Superior temporal gyrus (tissue), 1 donor: ENCODE data around the gene NAA38.
A peak's percentile ranks its signal among the peaks of the same experiment; 100 is the strongest.
"Not testable (repeated sequence)": the region's sequence is repeated elsewhere in the genome, so short reads cannot be mapped to it uniquely, and the experiment has no call there.

Source experiments
- DNase-seq: peaks from one replicate; pipeline ENCODE4 v3.0.0-alpha.2; 2016; ENCODE audit errors: extremely low spot score

NAA38 gene

GRCh38 chr17:7882068-7882467, 24.7 kb upstream of the NAA38 start:
- DNase-seq, result no peak

GRCh38 chr17:7881276-7882054, 24.1 kb upstream of the NAA38 start:
- DNase-seq, result peak; percentile 53

GRCh38 chr17:7880076-7880868, 22.9 kb upstream of the NAA38 start:
- no peak for DNase-seq

- no peak for DNase-seq
Measured at GRCh38 chr17:7878234-7878633, 20.9 kb upstream of the NAA38 start.

GRCh38 chr17:7875804-7876370, 18.5 kb upstream of the NAA38 start:
- no peak for DNase-seq

GRCh38 chr17:7873051-7873450, 15.7 kb upstream of the NAA38 start:
- no peak for DNase-seq

GRCh38 chr17:7867881-7868329, 10.5 kb upstream of the NAA38 start:
- no peak for DNase-seq

- no peak for DNase-seq
Measured at GRCh38 chr17:7864995-7865650, 7.8 kb upstream of the NAA38 start.

- not testable (repeated sequence) for DNase-seq
Measured at GRCh38 chr17:7864384-7864783, 7.0 kb upstream of the NAA38 start.

- peak; percentile 83 for DNase-seq
Measured at GRCh38 chr17:7862692-7863437, 5.5 kb upstream of the NAA38 start.

GRCh38 chr17:7859028-7859427, 1.7 kb upstream of the NAA38 start:
- DNase-seq, result no peak

- DNase-seq, result no peak
Measured at GRCh38 chr17:7858522-7858810, 1.1 kb upstream of the NAA38 start.

- peak; percentile 99 for DNase-seq
Measured at GRCh38 chr17:7857713-7858521, 558 bp upstream of the NAA38 start, which contains the start of gene CYB5D1. TSS of gene CYB5D1 (plus strand) at chr17:7858003. CDS start at chr17:7858135, 132 bp downstream.

GRCh38 chr17:7856011-7856810, 1.1 kb downstream of the NAA38 start:
- no peak for DNase-seq

- DNase-seq, result no peak
Measured at GRCh38 chr17:7855660-7856010, 1.7 kb downstream of the NAA38 start.

- DNase-seq, result no peak
Measured at GRCh38 chr17:7854851-7855659, 2.3 kb downstream of the NAA38 start, which contains the start of gene TMEM88. TSS of gene TMEM88 (plus strand) at chr17:7855066. CDS start at chr17:7855075, 9 bp downstream.

GRCh38 chr17:7854078-7854777, 3.1 kb downstream of the NAA38 start:
- no peak for DNase-seq

GRCh38 chr17:7853691-7854038, 3.7 kb downstream of the NAA38 start:
- no peak for DNase-seq
